Progenitor cell of endocrine pancreas (in vitro differentiated cells): ENCODE measurements around the gene AKAP7. TPM values are rescaled to one million over a fixed set of nuclear protein-coding genes. Genes with fewer than 3 reads are reported as not detected.
A peak's percentile ranks its signal among the peaks of the same experiment; 100 is the strongest.

Experiments
- DNase-seq: peaks from one replicate; pipeline ENCODE4 v3.0.0; 2021; ENCODE audit warnings: low spot score; ENCODE audit not compliant: unreplicated experiment
- H3K27ac Mint-ChIP-seq: 2 replicates; pipeline ENCODE4 v1.8.0; 2021; ENCODE audit warnings: mild to moderate bottlenecking, moderate library complexity, mixed read lengths
- H3K27me3 Mint-ChIP-seq: 2 replicates; pipeline ENCODE4 v1.8.0; 2021; ENCODE audit warnings: mixed read lengths
- H3K36me3 Mint-ChIP-seq: 2 replicates; pipeline ENCODE4 v1.8.0; 2022; ENCODE audit warnings: mixed read lengths; ENCODE audit not compliant: insufficient read depth
- H3K4me1 Mint-ChIP-seq: 2 replicates; pipeline ENCODE4 v1.8.0; 2021; ENCODE audit warnings: low read depth, mixed read lengths
- H3K4me3 Mint-ChIP-seq: 2 replicates; pipeline ENCODE4 v1.8.0; 2021; ENCODE audit warnings: low read depth, mild to moderate bottlenecking, moderate library complexity, mixed read lengths
- H3K9me3 Mint-ChIP-seq: 2 replicates; pipeline ENCODE4 v1.8.0; 2021; ENCODE audit warnings: low read depth, mixed read lengths
- CTCF ChIP-seq: fragments of 200-600 bp; sonication (generic); IDR thresholded peaks from one replicate; pipeline ENCODE4 v1.5.0; 2021; ENCODE audit warnings: antibody characterized with exemption, mild to moderate bottlenecking; ENCODE audit not compliant: unreplicated experiment
- total RNA-seq: library from RNA; stranded (reverse); gene quantifications from 2 replicates; pipeline ENCODE4 v1.2.1, GENCODE V29; 2021

Gene AKAP7
- total RNA-seq, 1 donor from 2014 or later, result 25.5 TPM

GRCh38 chr6:131226459-131227157 lies 91.3 kb downstream of the AKAP7 start:
- Mint-ChIP-seq H3K27ac (peak overlapping the region; percentile 72), H3K9me3 (no peaks in the 10 kb centered on the region), H3K4me3 (no peak overlapping the region), H3K4me1 (peaks cover 18% of the 10 kb centered on the region), H3K36me3 (peaks cover 4% of the 10 kb centered on the region), H3K27me3 (no peaks in the 10 kb centered on the region)
- no peak for TF ChIP-seq CTCF
- no peak for DNase-seq

- Mint-ChIP-seq H3K27me3 (no peaks in the 10 kb centered on the region), H3K9me3 (no peaks in the 10 kb centered on the region), H3K36me3 (peaks cover 1% of the 10 kb centered on the region), H3K27ac (no peak overlapping the region), H3K4me1 (peaks cover 18% of the 10 kb centered on the region), H3K4me3 (no peak overlapping the region)
- no peak for TF ChIP-seq CTCF
- DNase-seq, result no peak
Observed at GRCh38 chr6:131227158-131227543, 91.9 kb downstream of the AKAP7 start.

- no peak for TF ChIP-seq CTCF
- Mint-ChIP-seq H3K4me1 (peaks cover 22% of the 10 kb centered on the region), H3K9me3 (no peaks in the 10 kb centered on the region), H3K27me3 (no peaks in the 10 kb centered on the region), H3K27ac (no peak overlapping the region), H3K36me3 (peaks cover 3% of the 10 kb centered on the region), H3K4me3 (no peak overlapping the region)
- no peak for DNase-seq
Observed at GRCh38 chr6:131231103-131231502, 95.8 kb downstream of the AKAP7 start.

- Mint-ChIP-seq H3K36me3 (peaks cover 5% of the 10 kb centered on the region), H3K27me3 (no peaks in the 10 kb centered on the region), H3K4me3 (no peak overlapping the region), H3K27ac (no peak overlapping the region), H3K9me3 (no peaks in the 10 kb centered on the region), H3K4me1 (peaks cover 15% of the 10 kb centered on the region)
- no peak for TF ChIP-seq CTCF
- DNase-seq, result no peak
Observed at GRCh38 chr6:131231891-131232290, 96.6 kb downstream of the AKAP7 start.

GRCh38 chr6:131244942-131245341 lies 109.7 kb downstream of the AKAP7 start:
- H3K36me3 Mint-ChIP-seq, result peaks cover 3% of the 10 kb centered on the region
- DNase-seq, result no peak
- peaks cover 2% of the 10 kb centered on the region for H3K4me1 Mint-ChIP-seq
- H3K9me3 Mint-ChIP-seq, result peaks cover 13% of the 10 kb centered on the region
- H3K4me3 Mint-ChIP-seq, result no peak overlapping the region
- no peak overlapping the region for H3K27ac Mint-ChIP-seq
- no peaks in the 10 kb centered on the region for H3K27me3 Mint-ChIP-seq
- no peak for TF ChIP-seq CTCF
